CD4-positive, alpha-beta T cell treated with Interleukin-4 for 1 hour (primary cell): ENCODE measurements around the gene KIF2B.
"Not testable (repeated sequence)": the region's sequence is repeated elsewhere in the genome, so short reads cannot be mapped to it uniquely, and the experiment has no call there.

Experiments
- DNase-seq, 2 donors: peaks; one replicate each; pipeline ENCODE4 v3.0.0-alpha.2; 2020 to 2022

Gene KIF2B

DNA sequence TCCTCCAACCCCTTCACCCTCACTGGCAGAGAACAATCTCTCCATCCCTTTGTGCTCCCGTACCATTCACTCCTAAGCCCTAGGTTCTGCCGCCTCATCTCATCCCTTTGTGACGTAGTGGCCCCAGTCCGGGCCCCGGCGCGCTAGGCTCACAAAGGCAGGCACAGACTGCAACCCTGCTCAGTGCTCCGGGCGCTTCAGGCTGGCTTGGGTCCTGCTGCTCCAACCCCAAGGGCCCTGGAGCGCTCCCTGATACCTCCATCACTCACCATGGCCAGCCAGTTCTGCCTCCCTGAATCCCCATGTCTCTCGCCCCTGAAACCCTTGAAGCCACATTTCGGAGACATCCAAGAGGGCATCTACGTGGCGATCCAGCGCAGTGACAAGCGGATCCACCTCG lies at the start of gene KIF2B:
TSS of gene KIF2B (plus strand) at position 164 of the 400 bp plus-strand sequence. CDS start at position 271, 107 bp downstream.
- no peak for DNase-seq

DNA sequence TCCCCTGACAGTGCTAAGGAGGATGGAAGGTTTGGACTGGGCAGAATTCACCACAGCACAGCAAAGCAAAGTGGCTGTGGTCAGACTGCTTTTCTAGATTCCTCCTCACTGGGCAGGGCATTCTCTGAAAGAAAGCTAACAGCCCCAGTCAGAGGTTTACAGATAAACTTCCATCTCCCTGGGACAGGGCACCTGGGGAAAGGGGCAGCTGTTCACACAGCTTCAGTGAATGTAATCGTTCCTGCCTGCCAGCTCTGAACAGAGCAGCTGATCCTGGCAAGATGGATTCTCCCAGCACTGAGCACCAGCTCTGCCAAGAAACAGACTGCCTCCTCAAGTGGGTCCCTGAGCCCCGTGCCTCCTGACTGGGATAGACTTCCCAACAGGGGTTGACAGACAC lies 42.4 kb upstream of the KIF2B start:
- no peak for DNase-seq

GRCh38 chr17:53791551-53791950 lies 31.2 kb upstream of the KIF2B start:
- DNase-seq, result no peak

DNA sequence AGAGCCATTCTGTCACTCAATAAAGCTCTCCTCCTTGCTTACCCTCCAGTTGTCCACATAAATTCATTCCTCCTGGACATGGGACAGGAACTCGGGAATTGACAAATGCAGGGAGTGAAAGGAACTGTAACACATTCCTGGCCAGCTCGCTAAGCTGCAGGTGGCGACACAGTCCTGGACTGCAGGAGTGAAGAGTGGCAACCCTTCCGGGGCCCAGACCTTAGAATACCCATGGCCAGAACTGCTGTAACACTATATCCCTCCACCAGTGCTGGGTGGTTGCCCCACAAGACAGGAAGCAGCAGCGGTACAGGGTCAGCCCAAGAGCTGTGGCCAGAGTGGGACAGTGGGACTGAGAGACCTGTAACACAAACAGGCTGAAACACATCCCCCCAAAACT lies 30.3 kb upstream of the KIF2B start:
- no peak for DNase-seq

DNA sequence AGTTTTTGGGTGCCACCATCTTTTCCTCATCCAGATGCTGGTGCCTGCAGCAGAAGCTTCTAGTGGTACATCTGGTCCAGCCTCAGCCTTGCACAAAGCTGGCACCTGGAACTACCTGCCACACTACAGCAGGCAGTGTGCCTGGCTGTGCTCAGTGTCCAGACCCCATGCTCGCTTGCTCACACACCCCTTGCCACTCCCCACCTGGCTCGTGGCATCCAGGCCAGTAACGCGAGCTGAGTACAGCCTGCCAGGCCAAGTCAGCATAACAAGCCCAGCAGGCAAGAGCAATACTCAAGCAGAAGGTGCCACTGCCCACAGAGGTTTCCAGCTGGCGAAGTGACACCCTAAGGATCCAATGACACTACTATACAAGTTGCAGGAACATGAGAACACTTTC lies 29.7 kb upstream of the KIF2B start:
- no peak for DNase-seq

DNA sequence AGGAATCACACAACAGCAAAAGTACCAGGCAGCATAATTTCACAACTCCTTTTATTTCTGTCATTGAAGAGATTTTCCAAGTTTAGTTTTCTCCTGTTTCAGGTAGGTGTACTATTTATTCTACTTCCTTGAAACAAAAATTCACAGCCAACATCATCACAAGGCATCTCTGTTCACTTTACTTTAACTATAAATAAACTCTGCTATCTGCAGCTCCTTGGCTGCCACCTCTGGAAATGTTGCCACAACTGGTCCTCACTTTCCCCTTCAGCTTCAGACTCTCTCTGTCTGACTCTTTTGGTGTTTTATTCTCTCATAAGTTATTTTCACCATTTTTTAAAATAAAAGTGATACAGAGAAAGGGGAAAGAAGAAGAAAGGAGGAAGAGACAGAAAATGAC lies 27.9 kb upstream of the KIF2B start:
- DNase-seq, result no peak

GRCh38 chr17:53796642-53797041 lies 26.1 kb upstream of the KIF2B start:
- DNase-seq, result no peak

DNA sequence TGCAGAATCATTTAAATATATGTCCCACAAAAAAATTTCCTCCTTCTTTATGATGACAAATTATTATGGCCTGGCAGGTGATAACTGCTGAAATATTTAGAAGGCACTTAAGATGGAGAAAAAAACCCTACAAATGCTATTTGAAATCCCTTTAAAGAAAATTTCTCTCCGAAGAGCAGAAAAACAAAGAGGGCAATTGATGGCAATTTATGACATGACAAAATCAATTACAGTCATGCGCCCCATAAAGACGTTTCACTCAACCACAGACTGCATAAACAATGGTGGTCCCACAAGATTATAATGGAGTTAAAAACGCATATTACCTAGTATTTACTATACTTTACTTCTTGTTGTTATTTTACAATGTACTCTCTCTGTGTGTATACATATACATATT lies 25.2 kb upstream of the KIF2B start:
- no peak for DNase-seq

- no peak for DNase-seq
These were observed 18.3 kb upstream of the KIF2B start for GRCh38 chr17:53804437-53804836.

GRCh38 chr17:53806473-53806872 lies 16.3 kb upstream of the KIF2B start:
- DNase-seq, result no peak

DNA sequence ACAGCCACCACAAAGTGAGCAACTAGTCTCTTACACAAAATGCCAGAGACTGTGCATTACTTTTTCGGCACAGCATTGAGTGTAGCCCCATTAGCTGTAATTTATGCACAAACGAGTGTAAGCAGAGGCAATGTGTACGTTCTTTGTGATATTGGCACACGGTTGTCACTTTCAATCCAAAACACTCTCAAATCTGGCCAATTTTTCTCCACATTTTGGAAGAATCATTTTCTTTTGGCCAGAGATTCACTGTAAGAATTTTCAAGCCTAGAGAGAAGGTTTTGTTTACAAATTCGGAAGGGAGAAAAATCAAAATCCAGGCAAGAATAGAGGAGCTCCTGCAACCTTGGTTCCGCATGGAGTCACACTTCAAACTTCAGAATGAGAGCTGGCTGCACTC lies 15.4 kb upstream of the KIF2B start:
- DNase-seq, result no peak

DNA sequence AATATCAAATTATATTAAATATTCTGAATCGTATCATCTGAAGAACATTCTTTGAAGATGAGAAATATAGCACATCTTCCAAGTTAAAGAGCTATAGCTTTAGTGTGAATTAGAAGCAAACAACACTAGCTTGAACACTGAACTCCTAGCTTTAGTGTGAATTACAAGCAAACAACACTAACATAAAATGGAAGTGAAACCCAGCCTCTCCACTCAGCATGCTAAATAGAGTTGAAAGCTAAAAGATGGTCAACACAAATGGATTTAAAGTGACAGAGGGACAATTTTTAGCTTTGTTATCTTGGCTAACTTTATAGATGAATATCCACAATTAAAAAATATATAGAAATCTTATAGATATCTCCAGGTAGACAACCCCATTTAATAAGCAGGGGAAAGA lies 4.5 kb upstream of the KIF2B start:
- DNase-seq, result no peak

DNA sequence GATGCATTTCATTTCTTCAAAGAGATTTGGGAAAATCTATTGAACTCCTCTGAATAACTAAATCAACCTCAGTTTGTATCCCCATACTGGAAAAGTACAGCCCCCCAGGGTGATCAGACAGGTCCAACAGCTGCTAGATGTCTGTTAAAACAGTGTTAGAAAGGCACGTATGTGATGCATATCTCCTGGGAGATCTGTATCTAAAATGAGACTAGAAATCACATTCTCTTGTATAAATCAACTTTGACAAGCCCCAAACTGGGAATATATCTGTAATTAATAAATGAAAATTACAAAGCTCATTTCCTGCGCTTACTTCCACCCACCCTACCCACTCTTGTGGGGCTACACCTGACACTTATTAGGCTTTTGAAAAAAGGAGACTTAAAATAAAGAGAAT lies 3.8 kb upstream of the KIF2B start:
- no peak for DNase-seq

DNA sequence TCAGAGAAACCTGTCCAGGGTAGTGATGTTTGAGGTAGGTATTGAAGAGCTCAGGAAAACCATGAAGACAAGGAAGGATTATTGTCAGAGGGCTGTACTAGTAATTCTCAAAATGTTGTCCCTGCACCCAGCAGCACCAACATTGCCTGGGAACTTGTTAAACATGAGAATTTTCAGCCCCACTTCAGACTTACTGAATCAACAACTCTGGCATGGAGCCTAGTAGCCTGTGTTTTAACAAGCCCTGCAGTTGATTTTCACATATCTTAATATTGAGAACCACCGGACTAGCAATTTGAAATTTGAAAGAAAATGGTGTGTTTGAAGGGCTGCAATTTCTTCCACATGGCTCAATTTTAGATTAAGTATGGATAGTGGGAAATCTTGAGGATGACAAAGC lies 2.8 kb upstream of the KIF2B start:
- DNase-seq, result no peak

DNA sequence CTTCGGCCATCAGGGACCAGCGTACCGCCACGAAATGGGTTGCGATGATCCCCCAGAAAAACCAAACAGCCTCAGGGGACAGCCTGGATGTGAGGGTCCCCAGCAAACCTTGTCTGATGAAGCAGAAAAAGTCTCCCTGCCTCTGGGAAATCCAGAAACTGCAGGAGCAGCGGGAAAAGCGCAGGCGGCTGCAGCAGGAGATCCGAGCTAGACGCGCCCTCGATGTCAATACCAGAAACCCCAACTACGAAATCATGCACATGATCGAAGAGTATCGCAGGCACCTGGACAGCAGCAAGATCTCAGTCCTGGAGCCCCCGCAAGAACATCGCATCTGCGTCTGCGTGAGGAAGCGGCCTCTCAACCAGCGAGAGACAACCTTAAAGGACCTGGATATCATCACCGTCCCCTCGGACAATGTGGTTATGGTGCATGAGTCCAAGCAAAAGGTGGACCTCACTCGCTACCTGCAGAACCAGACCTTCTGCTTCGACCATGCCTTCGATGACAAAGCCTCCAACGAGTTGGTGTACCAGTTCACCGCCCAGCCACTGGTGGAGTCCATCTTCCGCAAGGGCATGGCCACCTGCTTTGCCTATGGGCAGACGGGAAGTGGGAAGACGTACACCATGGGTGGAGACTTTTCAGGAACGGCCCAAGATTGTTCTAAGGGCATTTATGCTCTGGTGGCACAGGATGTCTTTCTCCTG lies 769 bp downstream of the KIF2B start:
- DNase-seq, result no peak

DNA sequence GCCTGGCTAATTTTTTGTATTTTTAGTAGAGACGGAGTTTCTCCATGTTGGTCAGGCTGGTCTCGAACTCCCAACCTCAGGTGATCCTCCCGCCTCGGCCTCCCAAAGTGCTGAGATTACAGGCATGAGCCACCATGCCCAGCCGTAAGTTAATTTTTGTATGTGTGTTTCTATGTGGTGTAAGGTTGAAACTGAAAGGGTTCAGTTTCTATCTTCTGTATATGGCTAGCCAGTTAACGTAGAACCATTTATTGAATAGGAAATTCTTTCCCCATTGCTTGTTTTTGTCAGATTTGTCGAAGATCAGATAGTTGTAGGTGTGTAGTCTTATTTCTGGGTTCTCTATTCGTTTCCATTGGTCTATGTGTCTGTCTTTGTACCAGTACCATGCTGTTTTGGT lies 12.0 kb downstream of the KIF2B start:
- not testable (repeated sequence) for DNase-seq

DNA sequence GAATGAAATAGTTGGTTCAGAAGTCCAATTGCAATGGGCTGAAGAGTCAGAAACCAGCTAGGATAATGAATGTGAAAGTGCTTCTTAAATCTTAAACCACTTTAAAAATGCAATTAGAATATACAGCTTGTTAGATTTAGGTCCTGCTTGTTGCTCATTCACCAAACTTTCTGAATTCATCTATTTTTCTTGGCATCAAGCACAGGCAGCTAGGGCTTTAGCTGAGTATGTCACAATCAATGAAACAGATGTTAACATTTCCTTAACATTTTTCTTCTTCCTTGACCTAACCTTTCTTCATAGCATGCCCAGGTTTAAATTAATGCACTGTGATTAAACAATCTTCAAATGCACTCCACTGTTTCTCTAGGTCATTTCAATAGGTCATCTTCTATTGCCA lies 14.4 kb downstream of the KIF2B start:
- no peak for DNase-seq

DNA sequence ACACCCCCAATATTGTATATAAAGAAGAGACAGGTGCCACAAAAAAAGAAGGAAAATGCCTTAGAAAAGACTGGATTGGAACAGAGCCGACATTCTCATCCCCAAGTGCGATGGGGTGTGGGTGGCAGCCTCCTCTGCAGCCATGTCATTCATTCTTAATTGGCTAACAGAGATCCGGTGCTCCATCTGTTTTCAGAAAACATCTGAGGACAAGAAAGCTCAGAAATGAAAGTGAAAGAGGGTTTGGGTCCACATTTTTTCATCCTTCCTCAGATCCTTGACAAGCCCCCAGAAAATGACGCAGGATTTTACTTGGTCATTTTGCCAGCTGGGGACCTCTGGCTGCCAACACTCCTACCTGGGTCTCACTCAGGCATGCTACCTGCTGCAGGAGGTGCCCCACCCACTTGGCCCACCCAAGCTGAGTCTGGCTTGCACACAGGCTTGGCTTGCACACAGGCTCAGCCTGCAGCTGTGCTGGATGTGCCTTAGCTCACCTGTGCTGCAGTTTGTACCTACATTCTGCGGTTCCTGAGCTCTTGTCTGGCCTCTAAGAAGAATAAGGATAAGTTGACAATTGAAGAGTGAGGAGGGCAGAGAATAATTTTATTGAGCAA lies 21.9 kb downstream of the KIF2B start:
- no peak for DNase-seq

GRCh38 chr17:53871128-53871527 lies 48.4 kb downstream of the KIF2B start:
- not testable (repeated sequence) for DNase-seq
